Inflammatory macrophage treated with lipopolysaccharide for 1 hour (primary cell): ENCODE results near the gene ITGA11.

ENCODE experiments used
- DNase-seq, 2 donors: peaks; one replicate each; pipeline ENCODE4 v3.0.0-alpha.2; 2020 to 2022

Gene ITGA11, protein sequence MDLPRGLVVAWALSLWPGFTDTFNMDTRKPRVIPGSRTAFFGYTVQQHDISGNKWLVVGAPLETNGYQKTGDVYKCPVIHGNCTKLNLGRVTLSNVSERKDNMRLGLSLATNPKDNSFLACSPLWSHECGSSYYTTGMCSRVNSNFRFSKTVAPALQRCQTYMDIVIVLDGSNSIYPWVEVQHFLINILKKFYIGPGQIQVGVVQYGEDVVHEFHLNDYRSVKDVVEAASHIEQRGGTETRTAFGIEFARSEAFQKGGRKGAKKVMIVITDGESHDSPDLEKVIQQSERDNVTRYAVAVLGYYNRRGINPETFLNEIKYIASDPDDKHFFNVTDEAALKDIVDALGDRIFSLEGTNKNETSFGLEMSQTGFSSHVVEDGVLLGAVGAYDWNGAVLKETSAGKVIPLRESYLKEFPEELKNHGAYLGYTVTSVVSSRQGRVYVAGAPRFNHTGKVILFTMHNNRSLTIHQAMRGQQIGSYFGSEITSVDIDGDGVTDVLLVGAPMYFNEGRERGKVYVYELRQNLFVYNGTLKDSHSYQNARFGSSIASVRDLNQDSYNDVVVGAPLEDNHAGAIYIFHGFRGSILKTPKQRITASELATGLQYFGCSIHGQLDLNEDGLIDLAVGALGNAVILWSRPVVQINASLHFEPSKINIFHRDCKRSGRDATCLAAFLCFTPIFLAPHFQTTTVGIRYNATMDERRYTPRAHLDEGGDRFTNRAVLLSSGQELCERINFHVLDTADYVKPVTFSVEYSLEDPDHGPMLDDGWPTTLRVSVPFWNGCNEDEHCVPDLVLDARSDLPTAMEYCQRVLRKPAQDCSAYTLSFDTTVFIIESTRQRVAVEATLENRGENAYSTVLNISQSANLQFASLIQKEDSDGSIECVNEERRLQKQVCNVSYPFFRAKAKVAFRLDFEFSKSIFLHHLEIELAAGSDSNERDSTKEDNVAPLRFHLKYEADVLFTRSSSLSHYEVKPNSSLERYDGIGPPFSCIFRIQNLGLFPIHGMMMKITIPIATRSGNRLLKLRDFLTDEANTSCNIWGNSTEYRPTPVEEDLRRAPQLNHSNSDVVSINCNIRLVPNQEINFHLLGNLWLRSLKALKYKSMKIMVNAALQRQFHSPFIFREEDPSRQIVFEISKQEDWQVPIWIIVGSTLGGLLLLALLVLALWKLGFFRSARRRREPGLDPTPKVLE

DNA sequence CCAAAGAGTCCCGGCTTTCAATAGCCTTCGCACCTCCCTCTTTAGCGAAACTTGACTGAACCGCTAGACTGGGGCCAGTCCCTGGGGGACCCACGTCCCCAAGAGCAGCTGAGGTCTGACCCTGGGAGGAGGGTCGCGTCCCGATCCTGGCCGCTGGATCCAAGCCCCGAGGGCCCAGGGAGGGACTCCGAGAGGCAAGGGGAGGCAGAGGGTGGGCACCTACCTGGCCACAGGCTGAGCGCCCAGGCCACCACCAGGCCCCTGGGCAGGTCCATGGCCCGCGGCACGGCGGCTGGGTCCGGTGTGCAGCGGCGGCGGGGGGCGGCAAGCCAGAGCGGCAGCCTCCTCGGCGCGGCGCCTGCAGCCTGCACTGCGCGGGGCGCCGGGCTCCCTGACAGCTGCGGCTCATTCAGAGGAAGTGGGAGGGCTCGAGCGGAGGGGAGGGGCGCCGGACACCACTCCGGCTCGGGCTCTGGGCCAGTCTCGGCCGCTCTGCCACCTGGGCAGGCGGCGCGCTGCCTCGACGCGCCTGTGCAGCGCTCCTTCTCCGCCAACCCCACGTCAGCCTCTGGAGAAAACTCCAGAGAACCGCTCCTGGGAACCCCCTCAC, at the start of gene ITGA11:
ITGA11 (minus strand) TSS at position 372 of the 610 bp plus-strand sequence; CDS start at position 275, 97 bp downstream.
- DNase-seq: no peak

DNA sequence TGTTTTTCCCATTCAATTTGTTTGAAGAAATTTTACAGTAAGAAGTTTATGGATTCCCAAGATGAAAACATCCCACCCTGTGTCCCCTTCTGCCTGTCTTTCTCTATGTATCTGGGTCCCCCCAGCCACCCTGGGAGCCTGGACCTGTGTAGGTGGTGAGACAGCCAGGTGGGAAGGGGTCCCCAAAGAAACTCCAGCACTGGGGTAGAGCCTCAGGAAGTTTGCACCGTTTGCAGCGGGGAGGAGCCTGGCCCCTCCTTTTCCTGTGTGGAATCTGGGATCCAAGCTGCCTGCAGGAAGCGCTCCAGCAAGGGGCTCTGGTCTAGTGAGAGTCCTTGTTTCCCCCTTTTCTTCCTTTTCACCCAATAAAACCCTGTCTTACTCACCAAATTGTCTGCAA, 49.4 kb upstream of the ITGA11 start:
- no peak for DNase-seq

DNA sequence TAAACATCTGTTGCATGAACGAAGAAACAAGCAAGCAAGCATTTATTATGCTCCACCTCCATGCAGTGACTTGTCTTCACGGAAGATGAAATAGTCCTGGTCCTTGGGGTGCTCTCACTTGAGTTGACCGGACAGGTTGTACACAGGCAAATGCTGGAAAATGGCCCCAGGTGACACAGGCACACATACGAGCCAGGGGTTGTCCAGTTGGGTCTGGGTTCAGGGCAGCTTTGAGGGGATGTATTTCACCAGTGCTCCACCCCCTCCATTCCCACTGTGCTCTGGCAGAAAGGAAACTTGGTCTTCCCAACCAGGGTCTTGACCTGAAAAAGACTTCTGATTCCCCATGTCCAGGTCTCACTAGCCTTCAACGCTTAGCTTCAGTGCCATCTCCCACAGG, 48.3 kb upstream of the ITGA11 start:
- DNase-seq: no peak

DNA sequence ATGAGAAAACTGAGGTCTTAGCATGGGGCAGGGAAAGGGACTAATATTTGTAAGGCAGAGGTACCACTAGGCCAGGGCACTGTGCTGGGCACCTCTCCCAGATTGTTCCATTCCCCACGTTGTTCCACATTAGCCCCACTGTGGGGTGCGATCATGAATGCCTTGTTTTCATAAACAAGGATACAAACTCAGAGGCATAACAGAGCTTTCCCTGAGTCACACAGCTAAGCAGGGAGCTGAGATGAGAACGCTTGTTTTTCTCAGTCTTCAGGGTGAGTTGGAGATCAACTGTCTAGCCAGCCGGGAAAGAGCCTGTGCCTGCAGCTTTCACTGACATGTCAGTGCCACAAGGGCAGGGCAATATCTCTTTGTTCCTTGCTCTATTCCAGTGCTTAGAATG, 47.9 kb upstream of the ITGA11 start:
- no peak for DNase-seq

DNA sequence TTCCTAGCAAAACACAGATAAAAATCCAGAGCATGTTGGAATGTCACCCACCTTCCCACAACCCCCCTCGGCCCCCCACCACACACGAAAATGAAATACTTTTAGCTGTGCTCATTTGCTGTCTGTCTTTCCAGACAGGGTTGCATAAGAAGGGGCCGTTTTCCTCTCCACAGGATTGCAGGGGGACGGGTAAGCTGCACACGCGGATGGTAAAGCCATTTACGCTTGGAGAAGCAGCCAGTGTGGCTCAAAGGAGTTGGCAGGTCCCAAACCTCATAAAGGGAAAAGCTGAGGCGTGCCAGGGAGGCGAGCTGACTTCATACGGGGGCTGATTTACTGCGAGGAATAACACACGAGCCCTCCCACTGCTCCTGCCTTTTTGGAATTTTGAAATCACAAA, 47.4 kb upstream of the ITGA11 start:
- no peak for DNase-seq

DNA sequence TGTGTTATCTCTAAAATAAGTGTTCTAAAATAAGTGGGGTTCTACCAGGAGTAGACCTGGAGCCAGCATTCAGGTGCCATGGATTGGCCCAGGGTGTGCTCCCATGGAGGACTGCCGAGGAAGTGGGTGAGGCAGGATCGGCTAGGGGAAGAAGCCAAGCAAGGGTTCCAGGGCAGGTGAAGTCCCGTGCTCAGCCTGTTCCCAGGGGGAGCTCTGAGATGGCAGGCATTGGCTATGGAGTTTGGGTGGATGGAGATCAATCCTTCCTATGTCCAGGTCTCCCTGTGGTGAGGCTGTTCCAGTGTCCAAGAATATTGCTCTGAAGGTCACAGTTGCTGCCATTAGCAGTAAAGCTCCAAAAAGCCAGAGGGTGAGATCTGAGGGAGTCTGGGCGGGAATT, 46.9 kb upstream of the ITGA11 start:
- no peak for DNase-seq

DNA sequence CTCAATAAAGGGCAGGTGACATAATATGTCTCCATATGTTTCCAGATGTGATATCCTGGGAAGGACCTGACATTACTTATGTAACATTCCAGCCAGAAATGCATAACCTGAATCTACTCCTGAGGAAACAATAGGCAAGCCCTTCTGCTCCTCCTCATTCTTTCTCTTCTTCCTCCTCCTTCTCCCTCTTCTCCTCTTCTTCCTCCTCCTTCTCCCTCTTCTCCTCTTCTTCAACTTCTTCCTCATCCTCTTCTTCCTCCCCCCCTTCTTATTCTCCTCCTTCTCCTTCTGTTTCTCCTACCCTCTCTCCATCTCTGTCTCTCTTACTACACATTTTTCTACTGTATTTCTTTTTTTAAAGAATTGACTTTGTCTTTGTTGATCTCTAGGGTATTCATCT, 43.5 kb upstream of the ITGA11 start:
- DNase-seq: no peak

DNA sequence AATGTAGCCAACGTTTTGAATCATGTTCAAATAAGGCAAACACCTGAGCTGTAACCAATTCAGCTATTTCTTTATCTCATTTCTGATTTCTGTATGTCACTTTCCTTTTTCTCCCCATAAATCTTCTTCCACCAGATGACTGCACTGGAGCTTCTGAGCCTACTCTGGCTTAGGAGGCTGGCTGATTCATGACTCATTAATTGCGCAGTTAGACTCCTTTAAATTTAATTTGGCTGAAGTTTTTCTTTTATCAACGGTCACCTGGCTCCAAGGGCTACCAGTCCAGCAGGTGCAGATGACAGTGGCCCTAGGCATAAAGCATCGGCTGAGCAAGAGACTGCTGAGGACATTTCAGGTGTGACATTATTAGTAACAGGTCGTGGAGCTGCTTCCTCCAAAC, 39.6 kb upstream of the ITGA11 start:
- no peak for DNase-seq

DNA sequence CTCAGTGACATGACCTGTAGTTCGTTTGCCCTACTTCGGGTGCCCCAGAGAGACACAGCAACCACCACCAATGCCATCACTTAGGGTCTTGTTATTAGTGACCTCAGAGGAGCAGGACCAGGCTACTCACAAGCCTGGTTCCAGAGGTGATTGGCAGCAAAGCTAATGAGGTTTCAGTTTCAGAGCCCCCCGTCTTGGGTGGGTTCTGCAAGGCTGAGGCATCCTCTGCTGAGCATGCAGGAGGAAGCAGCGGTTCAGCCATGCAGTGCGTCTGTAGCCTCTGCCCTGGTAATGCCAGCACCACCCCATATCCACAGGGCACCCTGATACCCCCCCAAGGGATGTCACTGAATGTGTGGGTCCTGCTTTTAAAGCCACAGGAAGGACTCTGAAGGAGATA, 39.0 kb upstream of the ITGA11 start:
- no peak for DNase-seq

DNA sequence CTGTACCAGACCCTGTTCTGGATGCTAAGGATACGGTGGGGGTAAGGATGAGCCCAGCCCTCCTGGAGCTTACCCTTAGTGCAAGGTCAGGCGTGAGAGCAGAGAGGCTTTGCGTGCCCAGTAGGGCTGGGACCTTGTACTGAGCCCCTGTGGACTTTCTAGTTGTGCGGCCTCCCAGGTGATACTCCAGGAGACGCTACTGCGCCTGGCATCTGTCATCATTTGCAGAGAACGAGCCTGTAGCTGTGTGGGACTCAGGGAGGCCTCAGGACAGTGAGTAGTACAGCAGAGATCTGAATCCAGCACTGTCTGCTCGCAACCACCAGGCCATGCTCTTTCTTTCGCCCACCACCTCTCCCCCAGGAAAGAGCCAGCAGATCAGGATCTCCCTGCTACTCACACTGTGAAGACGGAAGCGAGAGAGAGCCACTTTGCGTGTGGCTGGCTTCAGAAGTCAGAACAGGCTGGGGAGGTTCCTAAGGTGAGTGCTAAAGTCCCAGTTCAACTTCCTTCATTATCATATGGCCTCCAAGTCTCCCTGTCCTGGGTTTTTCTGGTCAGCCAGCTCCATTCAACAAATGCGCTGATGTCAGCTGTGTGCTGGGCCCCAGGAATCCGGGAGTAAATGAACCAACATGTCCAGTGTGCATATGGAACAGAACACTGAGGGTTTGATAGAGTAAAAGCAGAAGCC, 38.2 kb upstream of the ITGA11 start:
- DNase-seq: no peak

DNA sequence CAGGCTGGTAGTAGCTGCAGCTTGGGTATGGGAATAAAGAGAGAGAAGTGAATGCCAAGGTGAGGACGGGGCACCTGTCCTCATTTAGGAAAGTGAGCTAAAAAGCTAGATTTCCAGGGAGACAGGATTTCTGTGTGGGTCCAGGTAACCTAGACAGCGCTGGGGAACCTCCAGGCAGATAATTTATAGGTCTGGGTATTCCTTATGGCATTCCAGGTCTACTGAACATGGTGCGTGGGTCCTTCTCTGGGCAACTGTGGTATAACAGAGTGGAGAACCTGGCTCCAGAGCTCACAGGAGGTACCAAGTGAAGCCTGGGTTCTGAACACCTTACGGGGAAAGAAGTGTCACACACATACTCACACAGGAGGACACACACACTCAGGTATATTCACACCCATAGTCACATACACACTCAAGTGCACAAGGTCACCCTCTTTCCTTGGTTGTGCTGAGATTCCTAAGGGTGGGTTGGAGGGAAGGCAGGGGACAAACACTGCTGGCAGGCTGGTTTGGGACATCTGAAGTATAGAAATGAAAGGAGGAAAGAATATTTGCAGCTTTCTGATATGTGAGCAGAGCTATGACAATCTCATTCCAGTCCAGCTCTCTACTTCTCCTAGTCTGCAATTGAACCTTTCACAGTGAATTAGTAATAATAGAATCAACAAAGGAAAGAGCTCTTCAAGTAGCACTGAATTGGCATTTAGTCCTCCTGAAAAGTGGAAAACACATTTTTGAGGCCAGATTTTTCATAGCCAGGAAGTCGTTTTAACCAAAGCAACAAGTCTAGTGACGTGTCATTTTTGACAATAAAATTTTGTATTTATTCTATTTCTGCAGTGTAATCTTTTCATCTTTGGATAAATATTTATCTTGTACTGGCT, 37.4 kb upstream of the ITGA11 start:
- DNase-seq: no peak

DNA sequence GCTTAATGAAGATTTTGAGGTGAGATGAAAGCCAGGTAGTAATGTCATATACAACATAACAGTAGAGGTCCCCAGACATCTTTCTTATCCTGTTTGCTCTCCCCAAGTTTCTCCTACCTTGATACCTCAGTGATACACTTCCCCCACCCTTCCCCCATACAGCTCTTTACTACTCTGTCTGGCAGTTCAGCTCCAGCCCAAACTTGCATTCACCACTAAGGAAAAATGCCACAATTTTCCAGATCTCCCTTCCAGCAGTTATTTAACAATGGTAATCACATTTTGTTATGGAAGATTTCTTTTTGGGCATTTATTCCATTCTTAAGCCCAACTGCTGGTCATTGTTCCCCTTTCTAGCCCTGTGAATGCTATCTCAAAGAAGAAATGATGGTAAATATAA, 34.9 kb upstream of the ITGA11 start:
- no peak for DNase-seq

DNA sequence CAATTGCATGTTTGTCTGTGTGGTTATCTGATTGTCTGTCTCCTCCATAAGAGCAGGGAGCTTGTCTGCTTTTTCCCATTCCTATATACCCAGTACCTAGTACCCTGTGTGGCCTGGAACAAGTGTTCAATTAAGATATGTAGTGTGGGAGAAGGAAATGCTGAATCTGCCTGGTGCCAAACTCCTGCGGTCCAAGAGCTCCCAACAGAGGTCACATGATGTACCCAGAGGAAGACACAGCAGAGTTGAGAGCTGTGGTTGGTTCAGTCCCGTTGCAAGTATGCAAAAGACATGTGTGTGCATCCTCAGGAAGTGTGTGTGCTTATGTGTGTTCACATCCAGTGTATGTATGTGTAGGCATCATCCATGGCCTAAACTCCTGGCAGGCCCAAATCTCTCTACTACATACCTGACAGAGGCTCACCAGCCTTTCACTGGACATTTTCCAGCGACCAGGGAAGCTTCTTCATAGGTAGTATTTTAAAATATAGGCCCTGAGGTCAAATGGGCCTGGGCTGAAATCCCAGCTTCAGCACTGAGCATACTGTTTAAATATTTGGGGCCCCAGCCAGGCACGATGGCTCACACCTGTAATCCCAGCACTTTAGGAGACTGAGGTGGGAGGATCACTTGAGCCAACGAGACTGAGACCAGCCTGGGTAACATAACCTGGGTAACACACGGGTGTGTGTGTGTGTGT, 34.0 kb upstream of the ITGA11 start:
- DNase-seq: no peak

DNA sequence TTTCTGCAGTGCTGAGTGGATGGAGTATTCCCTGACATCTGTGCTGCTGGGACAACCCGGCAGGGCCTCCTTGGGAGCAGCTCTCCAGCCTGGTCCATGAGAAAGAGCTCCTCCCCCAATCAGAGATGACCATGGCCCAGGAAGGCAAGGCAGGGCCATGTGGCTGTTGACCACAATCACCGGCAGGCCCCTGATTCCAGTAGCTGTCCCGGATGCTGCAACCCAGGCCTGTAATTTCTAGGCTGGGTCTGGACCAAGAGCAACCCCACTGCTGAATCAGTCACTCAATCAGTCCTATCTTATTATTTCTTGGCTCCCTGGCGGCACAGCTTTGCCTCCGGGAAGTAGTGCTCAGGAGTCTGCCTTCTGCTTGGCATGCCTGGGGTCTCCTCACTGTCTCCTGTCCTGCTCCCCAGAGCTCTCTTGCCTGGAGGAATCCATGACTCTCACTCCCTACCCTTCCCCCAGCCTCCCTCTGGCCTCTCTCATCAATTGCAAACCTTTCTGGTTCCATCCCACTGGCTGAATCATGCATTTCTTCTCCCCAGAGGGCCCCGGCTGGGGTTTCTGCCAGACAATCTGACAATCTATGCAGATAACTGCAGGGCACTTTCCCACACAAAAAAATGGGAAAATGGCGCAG, 32.6 kb upstream of the ITGA11 start:
- no peak for DNase-seq

DNA sequence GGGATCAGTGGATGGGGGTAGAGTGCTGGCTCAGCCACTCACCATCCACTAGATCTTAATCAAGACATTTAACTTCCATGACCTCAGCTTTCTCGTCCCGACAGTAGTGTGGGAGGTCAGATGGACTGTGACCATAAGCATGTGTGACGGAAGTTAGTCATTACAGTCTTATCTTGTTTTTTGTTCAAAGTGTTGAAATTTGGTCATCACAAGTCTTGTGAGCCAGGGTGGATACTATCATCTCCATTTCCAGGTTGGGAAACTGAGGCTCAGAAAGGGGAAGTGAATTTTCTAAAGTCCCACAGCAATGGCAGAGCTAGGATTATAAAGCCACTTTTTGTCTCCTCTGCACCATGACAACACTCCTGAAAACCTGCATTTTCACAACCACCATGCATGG, 32.0 kb upstream of the ITGA11 start:
- no peak for DNase-seq

DNA sequence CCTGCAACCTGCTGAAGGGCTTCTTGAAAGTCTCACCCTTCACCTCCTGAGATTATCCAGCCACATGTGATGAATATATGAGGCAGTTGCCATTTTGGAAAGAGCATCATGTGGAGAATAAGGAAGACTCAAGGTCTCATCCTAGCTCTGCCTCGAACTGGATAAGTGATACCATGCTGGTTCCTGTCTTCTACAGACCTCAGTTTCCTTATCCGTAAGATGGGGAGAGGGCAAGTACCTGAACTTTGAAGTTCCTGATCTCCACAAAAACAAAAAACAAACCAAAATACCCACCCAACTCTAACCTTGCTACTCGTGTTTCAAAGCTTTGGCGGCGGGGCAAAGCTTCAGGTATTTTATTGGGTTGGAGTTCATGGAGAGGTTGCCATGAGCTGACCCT, 31.5 kb upstream of the ITGA11 start:
- DNase-seq: no peak

DNA sequence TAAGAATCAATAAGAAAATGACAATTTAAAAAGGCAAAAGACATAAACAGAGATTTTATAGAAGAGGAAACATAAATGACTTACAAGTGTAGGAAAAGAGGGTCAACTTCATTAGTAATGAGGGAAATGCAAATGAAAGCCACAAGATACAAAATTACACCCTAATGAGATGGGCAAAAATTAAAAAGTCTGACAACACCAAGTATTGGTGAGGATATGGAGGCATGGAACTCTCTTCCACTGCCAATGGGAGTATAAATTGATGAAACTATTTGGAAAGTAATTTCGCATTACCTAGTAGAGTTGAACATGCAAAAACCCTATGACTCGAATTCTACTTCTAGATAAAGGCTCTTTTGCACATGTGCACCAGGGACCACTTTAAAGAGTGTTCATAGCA, 28.2 kb upstream of the ITGA11 start:
- DNase-seq: no peak

DNA sequence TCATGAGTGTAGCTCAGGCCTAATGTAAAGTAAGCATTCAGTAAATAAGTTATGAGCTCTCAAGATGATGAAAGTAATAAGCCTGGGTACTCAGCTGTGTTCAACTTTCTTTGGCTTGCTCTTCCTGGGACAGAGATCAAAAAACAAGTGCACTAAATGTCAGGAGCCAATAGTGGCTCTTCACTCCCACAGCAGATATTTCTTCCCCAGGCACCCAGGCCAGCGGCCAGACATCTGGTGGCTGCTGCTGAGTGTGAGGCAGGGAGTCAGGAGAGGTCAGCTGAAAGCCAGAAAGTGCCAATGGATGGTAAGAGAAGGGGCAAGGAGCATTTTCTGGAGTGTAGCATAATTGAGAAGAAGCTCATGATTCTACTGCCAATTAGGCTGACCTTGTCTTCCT, 18.2 kb upstream of the ITGA11 start:
- no peak for DNase-seq

DNA sequence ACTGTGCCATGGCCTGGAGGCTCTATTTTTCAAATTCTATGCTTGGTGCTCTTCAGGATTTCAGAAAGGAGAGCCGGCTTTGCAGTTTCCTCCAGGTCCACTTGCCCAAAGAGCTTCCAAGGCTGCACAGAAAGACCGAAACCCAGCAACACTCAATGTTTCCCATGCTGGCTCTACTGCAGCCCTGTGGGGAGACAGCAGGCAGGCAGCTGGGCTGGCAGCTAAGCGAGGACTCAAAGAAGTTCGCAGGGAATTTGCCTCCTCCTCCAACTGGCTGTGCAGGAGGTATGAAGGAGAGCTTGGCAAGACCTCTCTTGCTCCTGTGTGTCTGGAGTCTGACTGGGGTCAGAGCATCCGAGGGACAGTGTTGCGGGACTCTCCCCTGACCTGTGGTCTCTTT, 17.4 kb upstream of the ITGA11 start:
- DNase-seq: no peak
